Measurements from ENCODE around the gene TRMU.

DNA sequence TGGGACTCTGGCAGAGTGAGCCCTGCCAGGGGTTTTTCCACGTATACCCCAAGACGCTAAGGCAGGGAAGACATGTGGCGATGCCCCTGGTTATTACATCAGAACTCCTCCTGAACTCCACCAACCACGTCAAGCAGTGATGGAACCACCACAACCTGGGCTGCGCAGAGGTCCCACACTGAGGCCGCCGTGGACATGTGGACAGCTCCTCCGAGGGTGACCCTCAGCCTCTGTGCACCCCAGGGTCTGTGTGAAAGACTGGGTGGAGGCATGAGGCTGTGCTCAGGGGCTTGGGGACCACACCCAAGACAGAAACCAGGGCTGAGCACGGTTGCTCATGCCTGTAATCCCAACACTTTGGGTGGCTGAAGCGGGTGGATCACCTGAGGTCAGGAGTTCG is 52.2 kb downstream of the TRMU start:
- TF ChIP-seq, protein P1, sequence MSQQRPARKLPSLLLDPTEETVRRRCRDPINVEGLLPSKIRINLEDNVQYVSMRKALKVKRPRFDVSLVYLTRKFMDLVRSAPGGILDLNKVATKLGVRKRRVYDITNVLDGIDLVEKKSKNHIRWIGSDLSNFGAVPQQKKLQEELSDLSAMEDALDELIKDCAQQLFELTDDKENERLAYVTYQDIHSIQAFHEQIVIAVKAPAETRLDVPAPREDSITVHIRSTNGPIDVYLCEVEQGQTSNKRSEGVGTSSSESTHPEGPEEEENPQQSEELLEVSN (IDR thresholded peaks at IDR 0.05): no peak
- TF ChIP-seq, protein P2, sequence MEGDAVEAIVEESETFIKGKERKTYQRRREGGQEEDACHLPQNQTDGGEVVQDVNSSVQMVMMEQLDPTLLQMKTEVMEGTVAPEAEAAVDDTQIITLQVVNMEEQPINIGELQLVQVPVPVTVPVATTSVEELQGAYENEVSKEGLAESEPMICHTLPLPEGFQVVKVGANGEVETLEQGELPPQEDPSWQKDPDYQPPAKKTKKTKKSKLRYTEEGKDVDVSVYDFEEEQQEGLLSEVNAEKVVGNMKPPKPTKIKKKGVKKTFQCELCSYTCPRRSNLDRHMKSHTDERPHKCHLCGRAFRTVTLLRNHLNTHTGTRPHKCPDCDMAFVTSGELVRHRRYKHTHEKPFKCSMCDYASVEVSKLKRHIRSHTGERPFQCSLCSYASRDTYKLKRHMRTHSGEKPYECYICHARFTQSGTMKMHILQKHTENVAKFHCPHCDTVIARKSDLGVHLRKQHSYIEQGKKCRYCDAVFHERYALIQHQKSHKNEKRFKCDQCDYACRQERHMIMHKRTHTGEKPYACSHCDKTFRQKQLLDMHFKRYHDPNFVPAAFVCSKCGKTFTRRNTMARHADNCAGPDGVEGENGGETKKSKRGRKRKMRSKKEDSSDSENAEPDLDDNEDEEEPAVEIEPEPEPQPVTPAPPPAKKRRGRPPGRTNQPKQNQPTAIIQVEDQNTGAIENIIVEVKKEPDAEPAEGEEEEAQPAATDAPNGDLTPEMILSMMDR (IDR thresholded peaks at IDR 0.05; ENCODE audit: control extremely low read depth in 1 of 3, insufficient read depth in 1 of 3, low read depth in 1 of 3, low read length in 3 of 3): no peak
- TF ChIP-seq TCF12 (IDR thresholded peaks at IDR 0.05; ENCODE audit: low read depth, low read length): no peak
